GF-D8 (cell line): ENCODE data around the gene AKAP12.
"Not testable (repeated sequence)": the region's sequence is repeated elsewhere in the genome, so short reads cannot be mapped to it uniquely, and the experiment has no call there.

Source experiments
- DNase-seq: peaks from one replicate; lab custom pipeline; 2025; lab: John Stamatoyannopoulos, UW

AKAP12 gene

GRCh38 chr6:151379933-151380847, 140.4 kb downstream of the AKAP12 start:
- DNase-seq, result no peak

- DNase-seq, result no peak
These were observed 141.1 kb downstream of the AKAP12 start for GRCh38 chr6:151380848-151381205.

- DNase-seq, result no peak
These were observed 142.0 kb downstream of the AKAP12 start for GRCh38 chr6:151381722-151382121.

- DNase-seq, result not testable (repeated sequence)
These were observed 142.9 kb downstream of the AKAP12 start for GRCh38 chr6:151382631-151383030.

- no peak for DNase-seq
These were observed 144.4 kb downstream of the AKAP12 start for GRCh38 chr6:151384151-151384550.

- no peak for DNase-seq
These were observed 145.4 kb downstream of the AKAP12 start for GRCh38 chr6:151385177-151385576.

GRCh38 chr6:151387175-151387970, 147.6 kb downstream of the AKAP12 start:
- no peak for DNase-seq

GRCh38 chr6:151388236-151388635, 148.5 kb downstream of the AKAP12 start:
- no peak for DNase-seq

- DNase-seq, result no peak
These were observed 149.3 kb downstream of the AKAP12 start for GRCh38 chr6:151388997-151389617.

GRCh38 chr6:151389618-151390275, 150.0 kb downstream of the AKAP12 start:
- DNase-seq, result peak; percentile 46

GRCh38 chr6:151390276-151390850, 150.6 kb downstream of the AKAP12 start:
- DNase-seq, result peak; percentile 94

GRCh38 chr6:151390851-151391470, 151.2 kb downstream of the AKAP12 start:
- DNase-seq, result no peak

GRCh38 chr6:151391471-151392413, 152.0 kb downstream of the AKAP12 start, which contains the start of gene ZBTB2:
ZBTB2 (minus strand) TSS chr6:151391559; CDS start chr6:151373637, 17,922 bp downstream.
- no peak for DNase-seq

- no peak for DNase-seq
These were observed 152.7 kb downstream of the AKAP12 start for GRCh38 chr6:151392427-151392826.

GRCh38 chr6:151393410-151393809, 153.6 kb downstream of the AKAP12 start:
- no peak for DNase-seq

GRCh38 chr6:151399679-151400078, 159.9 kb downstream of the AKAP12 start:
- no peak for DNase-seq

- no peak for DNase-seq
These were observed 160.7 kb downstream of the AKAP12 start for GRCh38 chr6:151400473-151400872.

GRCh38 chr6:151402228-151402627, 162.5 kb downstream of the AKAP12 start:
- DNase-seq, result no peak

- no peak for DNase-seq
These were observed 164.1 kb downstream of the AKAP12 start for GRCh38 chr6:151403919-151404308.
